NCI-H1092 treated with DMSO at 0.1 percent for 48 hours (cell line): ENCODE results near the gene BTG3.

Source experiments
- DNase-seq: peaks from one replicate; lab custom pipeline; 2025; lab: John Stamatoyannopoulos, UW

Gene BTG3, protein sequence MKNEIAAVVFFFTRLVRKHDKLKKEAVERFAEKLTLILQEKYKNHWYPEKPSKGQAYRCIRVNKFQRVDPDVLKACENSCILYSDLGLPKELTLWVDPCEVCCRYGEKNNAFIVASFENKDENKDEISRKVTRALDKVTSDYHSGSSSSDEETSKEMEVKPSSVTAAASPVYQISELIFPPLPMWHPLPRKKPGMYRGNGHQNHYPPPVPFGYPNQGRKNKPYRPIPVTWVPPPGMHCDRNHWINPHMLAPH

GRCh38 chr21:17612565-17613241, at the start of gene BTG3:
Gene BTG3, minus strand, starts transcription at chr21:17612901. Its CDS starts 3,757 bp downstream, at chr21:17609144.
- DNase-seq = peak; percentile 82

DNA sequence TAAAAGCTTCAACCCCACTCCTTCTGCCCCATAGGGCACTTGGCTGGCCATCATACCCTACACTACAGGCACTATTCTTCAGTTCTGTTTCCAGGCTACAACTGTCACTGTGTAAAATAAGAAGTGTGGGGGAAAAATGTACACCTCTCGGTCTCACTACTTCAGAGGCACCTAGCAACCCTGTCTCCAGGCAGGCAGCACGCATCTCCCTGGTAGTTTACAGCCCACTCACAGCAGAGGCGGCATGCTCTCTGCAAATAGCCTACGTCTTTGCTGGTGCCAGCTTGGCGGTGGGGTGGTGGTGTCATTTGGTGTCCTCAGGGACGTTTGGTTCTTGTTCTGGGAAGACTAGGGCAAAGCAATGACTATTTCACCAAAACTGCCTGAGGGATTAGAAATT, 48.2 kb upstream of the BTG3 start:
- DNase-seq = peak; percentile 67

- no peak for DNase-seq
Measured at GRCh38 chr21:17660452-17660851, 47.8 kb upstream of the BTG3 start.

GRCh38 chr21:17658931-17659330, 46.2 kb upstream of the BTG3 start:
- DNase-seq = no peak

DNA sequence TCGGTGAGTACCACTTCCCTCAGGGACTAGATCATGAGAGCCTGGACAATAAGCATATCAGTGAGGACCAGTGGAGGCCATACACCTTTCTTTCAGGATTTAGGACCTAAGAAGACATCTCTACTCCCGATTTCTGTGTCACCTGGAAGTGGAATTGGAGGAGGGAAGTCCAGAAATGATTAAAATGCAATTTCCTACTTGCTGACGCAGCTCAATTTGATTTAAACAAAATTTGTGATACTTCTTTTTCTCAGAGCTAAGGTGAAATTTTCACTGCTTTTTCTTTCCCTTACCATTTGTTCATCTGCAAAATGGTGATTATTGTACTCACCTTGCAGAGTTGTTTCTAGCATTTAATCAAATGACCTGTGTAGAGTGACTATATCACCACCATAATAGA, 38.8 kb upstream of the BTG3 start:
- no peak for DNase-seq

- DNase-seq = no peak
Measured at GRCh38 chr21:17650292-17650691, 37.6 kb upstream of the BTG3 start.

DNA sequence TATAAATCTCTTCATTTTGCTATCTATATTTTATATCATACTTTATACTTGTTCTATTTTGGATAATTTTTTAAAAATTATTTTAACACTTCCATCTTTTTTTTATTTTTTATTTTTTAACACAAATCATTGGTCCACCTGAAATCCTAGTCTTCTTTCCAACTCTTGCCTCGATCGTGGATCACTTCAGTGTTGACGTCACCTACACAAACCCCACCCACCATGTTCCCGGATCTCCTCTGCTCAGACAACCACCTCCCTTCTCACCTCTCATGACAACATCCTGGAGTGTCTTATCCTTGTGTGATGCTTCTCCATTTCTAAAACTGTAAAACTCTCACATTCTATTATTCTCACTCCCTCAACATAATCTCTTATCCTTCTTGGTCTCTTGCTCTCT, 34.1 kb upstream of the BTG3 start:
- no peak for DNase-seq

- DNase-seq = no peak
Measured at GRCh38 chr21:17644186-17644585, 31.5 kb upstream of the BTG3 start.

- no peak for DNase-seq
Measured at GRCh38 chr21:17640821-17641220, 28.1 kb upstream of the BTG3 start.

DNA sequence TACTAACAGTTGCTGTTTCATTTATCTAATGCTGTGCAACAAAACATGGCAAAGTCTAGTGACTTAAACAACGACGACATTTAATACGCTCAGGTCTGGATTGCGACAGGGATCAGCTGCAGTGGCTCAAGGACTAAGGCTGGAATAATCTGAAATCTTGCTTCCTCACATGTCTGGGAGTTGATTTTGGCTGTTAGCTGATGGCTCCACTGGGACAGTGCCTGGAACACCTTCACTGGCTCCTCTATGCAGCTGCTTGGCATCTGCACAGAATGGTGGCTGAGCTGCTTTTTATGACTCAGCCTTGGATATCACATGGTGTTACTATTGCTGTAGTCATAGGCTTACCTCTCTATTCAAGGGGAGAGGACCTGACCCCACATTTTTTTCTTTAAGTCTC, 24.0 kb upstream of the BTG3 start:
- DNase-seq = no peak

DNA sequence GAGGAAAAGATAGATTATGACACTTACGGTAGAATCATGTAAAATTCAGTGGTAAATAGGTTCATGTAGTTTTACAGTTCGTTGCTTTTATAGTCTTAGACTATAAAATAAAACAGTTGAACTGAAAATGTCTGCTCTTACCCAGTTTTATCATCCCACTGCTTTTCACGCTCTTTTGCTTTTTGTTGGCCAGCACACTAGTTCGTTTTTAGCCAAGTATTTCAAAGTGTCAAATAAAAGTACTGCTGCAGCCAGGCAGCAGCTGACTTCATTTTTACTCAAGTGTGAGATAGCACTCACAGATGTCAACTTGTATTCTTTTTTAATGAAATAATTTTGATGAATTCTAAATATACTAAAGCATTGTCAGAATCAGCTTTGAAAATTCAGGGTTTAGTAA, 18.5 kb upstream of the BTG3 start:
- DNase-seq = no peak

DNA sequence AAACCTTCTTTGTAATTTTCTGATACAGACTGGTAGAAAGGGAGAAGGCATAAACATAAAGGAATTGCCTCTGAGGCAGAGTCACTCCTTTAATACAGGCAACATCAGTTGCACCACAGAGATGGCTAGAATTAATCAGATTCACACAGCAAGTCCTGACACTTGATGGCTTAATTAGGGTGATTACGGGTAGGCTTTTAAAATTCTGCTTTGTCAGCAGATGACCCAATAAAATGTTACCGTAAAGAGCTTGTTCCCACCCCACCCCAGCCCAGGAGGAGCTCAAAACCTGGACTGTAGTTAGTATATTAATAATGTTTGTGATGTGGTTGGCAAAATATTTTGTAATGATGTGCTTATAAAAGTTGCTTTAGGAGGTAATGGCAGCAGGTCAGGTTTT, 9.3 kb upstream of the BTG3 start:
- DNase-seq = no peak

GRCh38 chr21:17616831-17617230, 4.1 kb upstream of the BTG3 start:
- no peak for DNase-seq

DNA sequence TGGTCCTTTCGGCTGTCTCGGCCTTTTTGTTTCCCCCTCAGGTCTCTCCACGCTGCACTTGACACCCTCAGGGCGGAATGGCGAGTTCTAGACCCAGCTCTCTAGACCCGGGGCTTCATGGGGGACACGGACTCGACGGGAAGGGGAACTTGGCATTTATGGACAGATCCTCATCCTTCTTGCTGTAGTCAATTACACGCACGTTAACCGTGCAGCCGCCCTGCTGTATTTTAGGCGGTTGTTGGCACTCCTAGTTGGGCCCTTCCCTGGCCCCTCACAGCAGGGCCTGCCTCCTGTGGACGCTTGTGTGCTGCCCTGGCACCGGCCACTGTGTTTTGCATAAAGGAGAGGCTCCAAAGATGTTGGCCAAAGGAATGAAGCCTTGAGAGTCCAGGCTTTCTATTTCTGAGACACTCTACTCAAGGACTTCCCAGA, 558 bp upstream of the BTG3 start:
- peak; percentile 21 for DNase-seq

DNA sequence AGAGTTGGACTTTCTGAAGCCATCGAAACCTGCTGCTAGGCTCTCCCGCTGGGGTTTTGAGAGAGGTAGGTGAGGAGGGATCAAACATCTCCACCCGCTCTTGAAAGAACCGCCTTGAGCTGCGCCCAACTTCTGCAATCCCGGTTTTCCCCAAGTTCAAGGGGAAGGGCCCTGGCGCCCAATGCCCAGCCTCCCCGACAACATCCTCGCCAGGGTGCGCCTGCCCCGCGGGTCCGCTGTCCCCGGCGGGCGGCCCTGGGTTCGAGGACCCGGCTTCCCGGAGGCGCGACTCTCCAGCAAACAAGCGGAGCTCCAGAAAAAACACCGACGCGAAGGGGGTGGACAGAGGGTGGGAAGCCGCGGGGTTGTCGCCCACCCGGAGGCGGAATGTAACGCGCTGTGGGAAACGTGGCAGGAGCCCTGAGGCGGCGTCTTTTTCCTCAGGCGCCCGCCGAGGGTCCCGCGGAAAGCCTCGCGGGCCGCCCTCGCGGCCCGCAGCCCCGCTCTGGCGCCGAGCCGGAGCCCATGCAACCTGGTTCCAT, 607 bp downstream of the BTG3 start:
- DNase-seq = peak; percentile 42

DNA sequence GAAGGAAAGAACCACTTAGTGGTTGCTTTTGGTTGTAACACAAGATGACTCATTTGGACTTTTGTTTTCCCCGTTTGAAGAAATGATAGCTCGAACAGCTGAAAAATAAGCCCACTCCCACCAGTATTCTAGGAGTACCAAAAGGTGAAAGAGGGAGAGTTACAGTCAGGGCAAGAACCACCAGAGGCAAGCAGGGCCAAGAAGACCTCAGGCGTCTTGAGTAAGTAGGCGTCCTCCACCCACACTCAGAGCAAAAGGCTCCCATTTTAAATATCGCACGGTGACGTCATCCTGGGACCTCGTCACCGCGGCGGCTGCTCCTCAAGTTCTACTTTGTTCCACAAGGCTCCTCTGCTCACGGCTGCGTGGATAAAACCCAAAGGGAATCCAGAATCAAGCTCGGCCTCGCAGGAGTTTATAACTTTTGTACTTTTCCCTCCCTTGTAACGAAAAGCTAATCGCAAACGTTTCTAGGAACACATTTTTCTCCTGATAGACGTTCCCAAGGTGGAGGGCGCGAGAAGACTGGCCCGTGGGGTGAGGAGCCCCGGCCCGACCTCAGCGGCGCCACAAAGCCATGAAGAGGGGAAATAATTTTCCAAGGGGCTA, 1.2 kb downstream of the BTG3 start:
- peak; percentile 43 for DNase-seq

DNA sequence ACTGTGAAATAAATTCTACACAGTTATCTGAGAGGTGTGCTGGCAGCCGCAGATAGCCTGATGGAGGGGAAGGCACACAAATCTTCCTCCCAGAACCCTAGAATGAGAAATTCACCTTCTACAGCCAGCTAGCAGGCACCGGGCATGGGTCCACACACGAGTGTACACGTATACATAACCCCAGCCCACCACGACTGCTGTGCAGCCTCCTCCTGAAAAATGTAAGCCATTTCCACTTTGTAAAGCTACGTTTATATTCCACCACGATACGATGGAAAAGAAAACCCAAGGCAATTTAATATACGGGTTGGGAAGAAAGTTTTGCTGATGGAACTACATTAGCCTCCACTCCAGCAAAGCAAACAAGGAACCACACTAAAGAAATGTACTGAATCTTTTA, 1.8 kb downstream of the BTG3 start:
- no peak for DNase-seq

DNA sequence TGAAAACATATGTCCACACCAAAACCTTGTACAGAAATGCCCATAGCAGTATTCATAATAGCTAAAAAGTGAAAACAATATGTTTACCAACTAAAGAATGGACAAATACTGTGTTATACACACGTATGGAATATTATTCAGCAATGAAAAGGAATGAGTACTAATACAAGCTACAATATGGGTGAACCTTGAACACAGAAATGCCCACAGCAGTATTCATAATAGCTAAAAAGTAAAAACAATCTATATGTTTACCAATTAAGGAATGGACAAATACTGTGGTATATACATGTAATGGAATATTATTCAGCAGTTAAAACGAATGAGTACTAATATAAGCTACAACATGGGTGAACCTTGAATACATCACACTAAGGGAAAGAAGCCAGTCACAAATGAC, 3.0 kb downstream of the BTG3 start:
- DNase-seq = no peak

GRCh38 chr21:17607684-17608083, 5.0 kb downstream of the BTG3 start:
- DNase-seq = no peak

DNA sequence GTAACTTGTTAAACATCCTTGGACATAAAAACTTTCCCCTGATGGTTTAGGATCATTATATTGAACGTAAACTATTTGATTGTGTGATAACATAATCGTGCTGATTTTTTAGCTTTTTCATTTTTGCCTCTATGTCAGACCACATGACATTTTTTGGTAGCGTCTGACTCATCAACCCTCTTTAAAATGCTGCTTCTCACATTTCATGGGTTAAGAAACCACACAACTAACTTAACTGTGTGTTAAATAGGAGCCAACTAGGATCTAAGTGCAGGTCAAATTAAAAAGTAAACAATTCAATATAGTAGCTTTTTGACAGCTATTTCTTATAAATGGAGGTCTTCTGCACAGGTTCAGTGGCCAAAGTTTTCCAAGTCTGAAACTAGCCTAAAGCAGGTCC, 9.8 kb downstream of the BTG3 start:
- DNase-seq = no peak

- DNase-seq = no peak
Measured at GRCh38 chr21:17598437-17598836, 14.3 kb downstream of the BTG3 start.

GRCh38 chr21:17597680-17598079, 15.0 kb downstream of the BTG3 start:
- DNase-seq = no peak

- DNase-seq = no peak
Measured at GRCh38 chr21:17590430-17590829, 22.3 kb downstream of the BTG3 start.
